ENCODE data around the gene COX4I1. TPM values are rescaled to one million over a fixed set of nuclear protein-coding genes. Genes with fewer than 3 reads are reported as not detected.
A peak's percentile ranks its signal among the peaks of the same experiment; 100 is the strongest.

COX4I1 gene
- total RNA-seq, 2 donors from 2014 or later = 1,590 to 1,597 TPM

DNA sequence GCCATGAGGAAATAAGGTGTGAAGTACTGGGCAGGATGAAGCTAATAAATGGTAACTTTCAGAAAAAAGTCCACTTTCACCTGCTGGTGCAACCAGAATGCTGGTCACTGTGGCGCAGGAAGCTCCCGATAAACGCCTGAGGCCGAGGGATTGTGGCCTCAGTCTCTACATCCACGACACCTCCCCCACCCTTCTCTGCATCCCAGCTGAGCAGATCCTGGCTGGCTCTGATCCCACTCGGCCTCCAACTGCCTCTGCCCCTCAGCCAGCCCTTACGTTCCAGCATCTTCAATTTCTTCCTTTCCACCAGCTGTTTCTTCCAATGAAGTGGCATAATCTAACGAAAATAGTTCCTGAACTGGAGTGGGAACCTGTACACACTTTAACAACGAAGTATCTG is 49.5 kb downstream of the COX4I1 start:
- intact Hi-C loops (cut with DNase I) = no loop called here
- no peak for ATAC-seq
- no peak for DNase-seq

DNA sequence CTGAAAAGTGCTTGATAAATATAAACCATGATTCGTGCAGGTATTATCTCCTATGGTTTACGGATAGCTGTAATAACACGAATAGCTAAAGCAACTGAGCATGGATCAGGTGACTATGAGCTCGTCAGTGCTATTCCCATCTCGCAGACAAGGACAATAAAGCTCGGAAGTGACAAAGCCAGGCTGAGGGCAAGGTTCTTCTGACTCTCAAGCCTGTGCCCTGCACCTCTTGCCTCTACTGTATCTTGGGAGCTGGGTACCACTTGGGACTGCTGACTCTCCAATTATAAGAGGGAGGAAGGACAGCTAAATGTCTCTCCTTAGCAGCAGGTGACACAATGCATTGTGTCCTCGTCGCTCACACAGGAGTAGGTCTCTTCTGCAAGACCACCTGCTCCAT is 49.9 kb downstream of the COX4I1 start:
- ATAC-seq = no peak
- intact Hi-C loops (cut with DNase I) = no loop called here
- DNase-seq = no peak

DNA sequence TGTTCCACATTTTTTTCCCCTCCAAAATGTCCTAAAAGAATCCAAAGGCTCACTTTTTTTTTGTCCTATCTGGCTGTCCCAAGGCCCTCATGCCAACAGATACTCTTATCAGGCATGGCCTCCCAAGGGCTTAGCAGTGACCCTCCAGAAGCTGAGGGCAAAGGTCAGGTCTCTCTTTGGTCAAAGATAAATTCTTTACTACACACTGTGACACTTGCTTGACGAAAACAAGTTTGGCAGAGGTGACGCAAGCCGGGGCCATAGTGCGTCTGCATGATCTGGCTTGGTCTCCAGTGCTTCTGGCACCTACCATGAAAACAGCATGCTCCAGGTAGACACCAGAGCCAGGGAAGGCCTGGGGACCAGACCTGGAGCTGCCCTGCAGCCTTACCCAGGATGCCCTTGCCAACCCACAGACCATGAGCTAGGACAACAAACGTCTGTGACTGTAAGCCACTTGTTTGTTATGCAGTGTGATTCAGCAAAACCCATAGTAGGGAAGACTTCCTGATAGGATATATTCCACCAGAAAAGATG is 50.9 kb downstream of the COX4I1 start:
- no peak for ATAC-seq
- intact Hi-C loops (cut with DNase I) = no loop called here
- no peak for DNase-seq

DNA sequence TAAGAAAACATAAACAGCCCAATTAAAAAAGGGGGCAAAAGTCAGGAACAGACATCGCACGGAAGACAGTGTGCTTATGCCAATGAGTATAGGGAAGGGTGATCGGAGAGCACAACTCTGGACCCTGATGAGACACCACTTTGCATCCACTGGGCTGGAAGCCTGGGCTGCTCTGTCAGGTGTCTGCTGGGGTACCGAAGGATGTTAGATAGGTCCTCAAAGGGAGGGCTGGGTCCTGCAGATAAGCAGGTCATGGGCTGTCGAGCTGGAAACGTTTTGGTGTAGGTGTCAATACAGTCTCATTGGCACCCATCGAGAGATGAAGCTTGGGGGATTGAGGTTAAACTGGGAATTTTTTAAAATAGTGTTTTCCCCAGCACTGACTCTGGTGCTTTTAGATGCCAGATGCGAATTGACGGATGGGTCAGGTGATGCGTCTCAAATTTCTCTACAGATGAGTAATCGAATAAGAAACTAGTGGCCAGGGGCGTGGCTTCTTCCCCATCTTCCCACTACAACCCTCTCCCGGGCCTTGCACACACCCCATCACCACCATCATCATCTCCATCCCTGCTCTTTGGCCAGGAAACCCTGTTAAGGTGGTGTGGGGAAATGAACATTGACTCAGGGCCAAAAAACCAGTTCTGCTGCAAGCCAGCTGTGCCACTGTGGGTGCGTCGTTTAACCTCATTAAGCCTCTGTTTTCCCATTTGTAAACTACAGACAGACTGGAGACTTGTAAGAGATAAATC is 51.7 kb downstream of the COX4I1 start:
- intact Hi-C loops (cut with DNase I) = no loop called here
- ATAC-seq (no peak), DNase-seq (no peak)

DNA sequence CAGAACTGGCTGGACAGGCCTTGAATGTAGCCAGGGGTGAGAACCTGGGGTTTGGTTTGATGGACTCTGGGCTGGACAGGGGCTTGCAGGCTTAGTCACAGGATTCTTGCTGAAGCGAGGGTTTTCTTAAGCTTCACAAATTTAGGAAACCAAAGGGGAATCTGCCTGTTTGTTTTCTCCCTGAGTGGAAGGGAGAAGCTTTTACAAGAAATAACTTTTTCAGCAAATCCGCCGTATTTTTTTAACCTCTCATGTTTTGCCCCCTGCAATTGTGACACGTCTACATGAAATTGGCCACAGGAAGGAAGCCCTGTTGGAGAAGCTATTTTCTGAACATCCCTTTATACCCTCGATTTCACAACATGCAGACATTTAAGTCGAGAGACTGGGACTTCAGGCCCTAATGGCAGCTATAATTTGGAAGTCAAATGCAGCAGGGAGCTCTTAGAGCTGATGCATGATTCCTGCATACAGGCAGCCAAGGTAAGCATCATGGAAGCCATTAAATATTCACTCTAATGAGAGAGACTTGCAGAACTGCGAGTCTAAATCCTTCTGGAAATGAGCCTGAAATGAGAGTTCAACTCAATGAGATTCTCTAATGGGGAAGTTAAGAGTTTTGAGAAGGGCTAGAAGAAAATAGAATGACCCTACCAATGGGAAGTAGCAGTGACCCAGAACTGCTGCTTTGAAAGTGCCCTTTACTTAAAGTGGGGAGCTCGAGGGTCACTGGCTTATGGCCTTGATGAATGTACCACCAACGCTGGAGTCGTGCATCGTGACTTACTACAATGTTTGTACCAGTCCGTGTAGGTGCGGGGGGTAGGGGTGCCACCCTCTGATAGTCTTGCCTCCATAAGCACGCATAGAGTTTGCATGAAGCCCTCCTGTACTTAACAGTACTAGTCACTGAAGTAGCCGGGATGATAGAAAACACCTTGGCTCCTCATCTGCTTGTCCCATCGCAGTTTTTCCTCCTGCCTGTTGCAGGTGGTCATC is 54.4 kb downstream of the COX4I1 start:
- intact Hi-C loops (cut with DNase I) = no loop called here
- ATAC-seq = peak in 1 of 2 donors; percentile 63
- DNase-seq = no peak

DNA sequence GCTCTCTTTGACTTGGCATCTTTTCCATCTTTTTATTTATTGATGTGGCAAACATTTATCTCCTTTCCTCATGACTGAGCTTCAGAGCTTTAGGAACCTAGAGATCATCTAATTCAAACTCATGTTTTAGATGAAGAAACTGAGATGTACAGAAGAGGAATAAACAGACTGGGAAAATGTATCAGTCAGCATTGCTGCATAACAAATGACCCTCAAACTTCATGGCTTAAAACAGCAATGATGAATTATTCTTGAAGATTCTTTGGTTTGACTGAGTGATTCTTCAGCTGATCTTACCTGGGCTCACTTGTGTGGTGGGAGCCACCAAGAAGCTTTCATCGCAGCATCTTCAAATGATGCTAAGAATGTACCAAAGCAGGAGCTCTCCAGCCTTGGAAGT is 55.4 kb downstream of the COX4I1 start:
- DNase-seq = no peak
- no peak for ATAC-seq
- intact Hi-C loops (cut with DNase I) = no loop called here

DNA sequence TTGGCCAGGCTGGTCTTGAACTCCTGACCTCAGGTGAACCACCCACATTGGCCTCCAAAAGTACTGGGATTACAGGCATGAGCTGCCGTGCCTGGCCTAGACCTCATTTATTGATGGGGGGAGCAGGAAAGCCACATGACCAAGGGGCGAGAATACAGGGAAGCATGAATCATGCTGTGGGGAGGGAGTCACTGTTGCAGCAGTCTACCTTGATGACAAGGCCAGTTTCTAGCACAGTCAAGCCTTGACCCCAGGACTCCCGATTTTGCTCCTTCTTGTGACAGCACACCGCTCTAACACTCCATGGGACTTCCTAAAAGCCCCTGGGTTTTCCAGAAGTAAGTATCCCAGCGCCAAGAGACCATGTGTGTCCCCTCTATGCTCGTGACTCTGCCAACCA is 56.6 kb downstream of the COX4I1 start:
- no peak for ATAC-seq
- no peak for DNase-seq
- intact Hi-C loops (cut with DNase I) = no loop called here

DNA sequence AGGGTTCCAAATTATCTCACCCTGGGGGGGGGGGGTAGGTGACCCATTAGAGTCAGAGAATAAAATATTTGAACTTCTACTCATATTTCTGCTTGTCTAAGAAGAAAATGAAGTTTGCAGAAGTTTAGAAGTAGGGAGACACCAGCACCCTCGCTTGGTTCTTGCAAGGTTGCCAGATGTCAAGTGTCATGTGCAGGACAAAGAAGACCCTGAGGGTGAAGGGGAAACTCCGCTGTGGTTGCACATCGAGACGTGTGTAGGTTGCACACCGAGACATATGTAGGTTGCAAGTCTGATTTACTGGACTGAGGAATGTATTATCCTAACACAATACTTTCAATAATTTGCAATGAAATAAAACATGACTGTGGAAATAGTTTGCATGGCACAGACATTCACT is 57.1 kb downstream of the COX4I1 start:
- intact Hi-C loops (cut with DNase I) = no loop called here
- no peak for ATAC-seq
- DNase-seq = no peak

Other genes with a start within 250 kb of the COX4I1 start
- 10 to 100 TPM; 54.6 to 60.6 TPM for gene GSE1, start 186.4 kb upstream of the COX4I1 start, total RNA-seq
- gene GINS2, start 110.7 kb upstream of the COX4I1 start, total RNA-seq = 1 to 10 TPM; 1.2 to 2.4 TPM
- gene C16orf74, start 48.6 kb upstream of the COX4I1 start, total RNA-seq = 1 to 10 TPM; 2.3 to 2.6 TPM
- 10 to 100 TPM; 18.6 to 24.4 TPM for gene EMC8, start 151 bp upstream of the COX4I1 start, total RNA-seq
- gene IRF8, start 99.5 kb downstream of the COX4I1 start, total RNA-seq = 10 to 100 TPM in 1 of 2 donors, 1 to 10 TPM in 1; 9.2 to 15.6 TPM